Neural cell (in vitro differentiated cells): ENCODE measurements around the gene TPST1.

ENCODE experiments used
- CTCF ChIP-seq: fragments of 450-650 bp; IDR thresholded peaks from 2 replicates; pipeline ENCODE4 v1.5.1; 2014; ENCODE audit warnings: antibody characterized with exemption, mild to moderate bottlenecking, moderate library complexity; ENCODE audit not compliant: poor library complexity, severe bottlenecking
- MXI1 ChIP-seq: fragments of 450-650 bp; conservative IDR thresholded peaks from 2 replicates; pipeline ENCODE4 v1.6.1; 2014; ENCODE audit warnings: antibody characterized with exemption, mild to moderate bottlenecking; ENCODE audit not compliant: poor library complexity, severe bottlenecking

- TF ChIP-seq CTCF (no peak), MXI1 (no peak)
Measured at GRCh38 chr7:66339141-66339540, 134.0 kb downstream of the TPST1 start.
